Activated CD4-positive, alpha-beta T cell treated with anti-CD3 and anti-CD28 coated beads, Interleukin-2, amount 10 ng/mL, durations not matched to agents 7 days and 5 days (primary cell): ENCODE measurements around the gene RNF157. TPM values are rescaled to one million over a fixed set of nuclear protein-coding genes. Genes with fewer than 3 reads are reported as not detected.
A peak's percentile ranks its signal among the peaks of the same experiment; 100 is the strongest.
"Not testable (repeated sequence)": the region's sequence is repeated elsewhere in the genome, so short reads cannot be mapped to it uniquely, and the experiment has no call there.

Experiments
- CTCF ChIA-PET: fragments of 350-600 bp; sonication (Branson Sonifier 250); formaldehyde crosslinking; loops from one replicate; lab custom pipeline; 2021; ENCODE audit warnings: antibody characterized with exemption; lab: Charles Lee
- POLR2A ChIA-PET: fragments of 350-600 bp; sonication (Branson Sonifier 250); formaldehyde crosslinking; loops from one replicate; lab custom pipeline; 2021; ENCODE audit warnings: antibody characterized with exemption; lab: Charles Lee
- DNase-seq: peaks from one replicate; pipeline ENCODE4 v3.0.0-alpha.2; 2020
- H3K27ac Mint-ChIP-seq: one replicate; pipeline ENCODE4 v1.8.0; 2021; ENCODE audit warnings: mild to moderate bottlenecking, moderate library complexity, mixed read lengths
- H3K27me3 Mint-ChIP-seq: one replicate; pipeline ENCODE4 v1.8.0; 2021; ENCODE audit warnings: mixed read lengths
- H3K36me3 Mint-ChIP-seq: one replicate; pipeline ENCODE4 v1.8.0; 2021; ENCODE audit warnings: low read depth, mixed read lengths
- H3K4me1 Mint-ChIP-seq: one replicate; pipeline ENCODE4 v1.8.0; 2021; ENCODE audit warnings: mixed read lengths
- H3K4me3 Mint-ChIP-seq: one replicate; pipeline ENCODE4 v1.8.0; 2021; ENCODE audit warnings: mild to moderate bottlenecking, moderate library complexity, mixed read lengths
- H3K9me3 Mint-ChIP-seq: one replicate; pipeline ENCODE4 v1.8.0; 2021; ENCODE audit warnings: mixed read lengths
- total RNA-seq, 2 experiments: library from RNA; stranded (reverse); gene quantifications; one replicate each; pipeline ENCODE4 v1.2.3, GENCODE V29; 2021

The RNF157 gene
- total RNA-seq, 2 experiments from 2014 or later: 121 to 129 TPM

GRCh38 chr17:76191896-76192295, 48.4 kb downstream of the RNF157 start:
- Mint-ChIP-seq H3K4me3 (peak overlapping the region; percentile 57), H3K27me3 (no peaks in the 10 kb centered on the region), H3K9me3 (peaks cover 2% of the 10 kb centered on the region), H3K27ac (peak overlapping the region; percentile 96), H3K36me3 (peaks cover 64% of the 10 kb centered on the region), H3K4me1 (peaks cover 84% of the 10 kb centered on the region)
- DNase-seq: peak; percentile 81
- CTCF ChIA-PET: interaction anchor here (0.6 to 5.6 kb wide), 13 partner anchors 8 to 103 kb away, joined by 3 to 59 read pairs (median 4); no protein-coding TSS in a partner anchor
- POLR2A ChIA-PET: interaction anchor here (0.9 to 1.6 kb wide), 11 partner anchors 12 to 83 kb away, joined by 3 to 13 read pairs (median 5); partner anchors contain the start of gene UBALD2

- DNase-seq: no peak
- peaks cover 2% of the 10 kb centered on the region for H3K9me3 Mint-ChIP-seq
- POLR2A ChIA-PET: interaction anchor here (0.6 to 1.2 kb wide), 3 partner anchors 56 to 77 kb away, joined by 3 to 4 read pairs (median 3); partner anchors contain the start of gene UBALD2
- H3K27me3 Mint-ChIP-seq: no peaks in the 10 kb centered on the region
- CTCF ChIA-PET: interaction anchor here (0.9 to 5.6 kb wide), 6 partner anchors 10 to 23 kb away, joined by 4 to 59 read pairs (median 5); no protein-coding TSS in a partner anchor
- H3K27ac Mint-ChIP-seq: peak overlapping the region; percentile 96
- H3K4me3 Mint-ChIP-seq: peak overlapping the region; percentile 37
- H3K36me3 Mint-ChIP-seq: peaks cover 52% of the 10 kb centered on the region
- H3K4me1 Mint-ChIP-seq: peaks cover 78% of the 10 kb centered on the region
These were observed 50.6 kb downstream of the RNF157 start for GRCh38 chr17:76189741-76190140.

GRCh38 chr17:76189247-76189646, 51.0 kb downstream of the RNF157 start:
- H3K27ac Mint-ChIP-seq: peak overlapping the region; percentile 96
- ChIA-PET POLR2A (interaction anchor here (0.6 to 1.2 kb wide), 3 partner anchors 56 to 78 kb away, joined by 3 to 4 read pairs (median 3); partner anchors contain the start of gene UBALD2), CTCF (interaction anchor here (0.9 to 5.6 kb wide), 6 partner anchors 9 to 22 kb away, joined by 4 to 59 read pairs (median 5); no protein-coding TSS in a partner anchor)
- H3K4me1 Mint-ChIP-seq: peaks cover 78% of the 10 kb centered on the region
- peak overlapping the region; percentile 37 for H3K4me3 Mint-ChIP-seq
- no peak for DNase-seq
- peaks cover 2% of the 10 kb centered on the region for H3K9me3 Mint-ChIP-seq
- H3K36me3 Mint-ChIP-seq: peaks cover 52% of the 10 kb centered on the region
- H3K27me3 Mint-ChIP-seq: no peaks in the 10 kb centered on the region

- CTCF ChIA-PET: interaction anchor here (0.6 to 5.6 kb wide), 6 partner anchors 8 to 67 kb away, joined by 3 to 59 read pairs (median 4); no protein-coding TSS in a partner anchor
- peaks cover 44% of the 10 kb centered on the region for H3K36me3 Mint-ChIP-seq
- POLR2A ChIA-PET: interaction anchor here (1.2 kb wide), 2 partner anchors 77 to 79 kb away, joined by 3 to 4 read pairs; partner anchors contain the start of gene UBALD2
These were observed 51.9 kb downstream of the RNF157 start for GRCh38 chr17:76188213-76189016.

GRCh38 chr17:76186774-76187173, 53.5 kb downstream of the RNF157 start:
- H3K27me3 Mint-ChIP-seq, POLR2A ChIA-PET, H3K4me3 Mint-ChIP-seq, DNase-seq, H3K9me3 Mint-ChIP-seq: not testable (repeated sequence)
- Mint-ChIP-seq H3K27ac (peak overlapping the region; percentile 13), H3K4me1 (peaks cover 65% of the 10 kb centered on the region), H3K36me3 (peaks cover 45% of the 10 kb centered on the region)
- CTCF ChIA-PET: interaction anchor here (1.5 kb wide), 1 partner anchor 13 kb away, joined by 3 read pairs; no protein-coding TSS in a partner anchor

More at GRCh38 chr17:76188213-76189016, 51.9 kb downstream of the RNF157 start:
- DNase-seq: no peak
- peak overlapping the region; percentile 96 for H3K27ac Mint-ChIP-seq
- peaks cover 73% of the 10 kb centered on the region for H3K4me1 Mint-ChIP-seq
- peak overlapping the region; percentile 10 for H3K4me3 Mint-ChIP-seq
- peaks cover 2% of the 10 kb centered on the region for H3K9me3 Mint-ChIP-seq
- H3K27me3 Mint-ChIP-seq: no peaks in the 10 kb centered on the region

- ChIA-PET CTCF (interaction anchor here (0.6 to 2.1 kb wide), 6 partner anchors 9 to 95 kb away, joined by 3 to 10 read pairs (median 4); no protein-coding TSS in a partner anchor), POLR2A (interaction anchor here (0.6 kb wide), 1 partner anchor 53 kb away, joined by 11 read pairs; no protein-coding TSS in a partner anchor)
- peaks cover 71% of the 10 kb centered on the region for H3K4me1 Mint-ChIP-seq
- peaks cover 52% of the 10 kb centered on the region for H3K36me3 Mint-ChIP-seq
- DNase-seq: no peak
- no peak overlapping the region for H3K4me3 Mint-ChIP-seq
- H3K27me3 Mint-ChIP-seq: no peaks in the 10 kb centered on the region
- H3K9me3 Mint-ChIP-seq: no peaks in the 10 kb centered on the region
- no peak overlapping the region for H3K27ac Mint-ChIP-seq
These were observed 56.0 kb downstream of the RNF157 start for GRCh38 chr17:76184290-76184689.

GRCh38 chr17:76182016-76182764, 58.1 kb downstream of the RNF157 start:
- Mint-ChIP-seq H3K36me3 (peaks cover 48% of the 10 kb centered on the region), H3K4me3 (peak overlapping the region; percentile 8), H3K27me3 (no peaks in the 10 kb centered on the region), H3K9me3 (no peaks in the 10 kb centered on the region), H3K27ac (peak overlapping the region; percentile 93), H3K4me1 (peaks cover 69% of the 10 kb centered on the region)
- DNase-seq: peak; percentile 96
- ChIA-PET CTCF (interaction anchor here (0.6 to 5.4 kb wide), 49 partner anchors 9 to 1190 kb away, joined by 3 to 59 read pairs (median 4); partner anchors contain the start of genes EXOC7 and UBALD2), POLR2A (interaction anchor here (0.5 to 1.0 kb wide), 5 partner anchors 56 to 89 kb away, joined by 3 to 6 read pairs (median 3); no protein-coding TSS in a partner anchor)

GRCh38 chr17:76179496-76180467, 60.5 kb downstream of the RNF157 start:
- Mint-ChIP-seq H3K4me1 (peaks cover 62% of the 10 kb centered on the region), H3K27me3 (no peaks in the 10 kb centered on the region), H3K27ac (peak overlapping the region; percentile 94), H3K36me3 (peaks cover 46% of the 10 kb centered on the region), H3K9me3 (no peaks in the 10 kb centered on the region), H3K4me3 (peak overlapping the region; percentile 41)
- POLR2A ChIA-PET: interaction anchor here (0.6 to 1.6 kb wide), 14 partner anchors 12 to 92 kb away, joined by 3 to 10 read pairs (median 4); partner anchors contain the start of gene UBALD2
- CTCF ChIA-PET: interaction anchor here (0.8 to 5.4 kb wide), 23 partner anchors 11 to 100 kb away, joined by 3 to 59 read pairs (median 4); partner anchors contain the start of genes FOXJ1 and UBALD2
- peak; percentile 68 for DNase-seq

GRCh38 chr17:76178124-76178523, 62.2 kb downstream of the RNF157 start:
- Mint-ChIP-seq H3K4me3 (no peak overlapping the region), H3K9me3 (no peaks in the 10 kb centered on the region), H3K27me3 (no peaks in the 10 kb centered on the region), H3K36me3 (peaks cover 40% of the 10 kb centered on the region), H3K27ac (peak overlapping the region; percentile 94), H3K4me1 (peaks cover 53% of the 10 kb centered on the region)
- DNase-seq: no peak
- ChIA-PET POLR2A (interaction anchor here (0.6 to 1.0 kb wide), 2 partner anchors 33 to 90 kb away, joined by 3 read pairs; no protein-coding TSS in a partner anchor), CTCF (interaction anchor here (0.6 to 5.4 kb wide), 10 partner anchors 9 to 102 kb away, joined by 3 to 59 read pairs (median 4); no protein-coding TSS in a partner anchor)

GRCh38 chr17:76176701-76177574, 63.4 kb downstream of the RNF157 start:
- ChIA-PET CTCF (interaction anchor here (1.0 to 5.4 kb wide), 4 partner anchors 14 to 103 kb away, joined by 3 to 59 read pairs (median 12); no protein-coding TSS in a partner anchor), POLR2A (no interaction called here)
- H3K9me3 Mint-ChIP-seq: no peaks in the 10 kb centered on the region
- no peak overlapping the region for H3K27ac Mint-ChIP-seq
- H3K4me1 Mint-ChIP-seq: peaks cover 47% of the 10 kb centered on the region
- H3K27me3 Mint-ChIP-seq: no peaks in the 10 kb centered on the region
- no peak overlapping the region for H3K4me3 Mint-ChIP-seq
- DNase-seq: no peak
- peaks cover 41% of the 10 kb centered on the region for H3K36me3 Mint-ChIP-seq
